Occipital lobe (tissue), 2 donors: ENCODE results near the gene AP5Z1. TPM values are rescaled to one million over a fixed set of nuclear protein-coding genes. Genes with fewer than 3 reads are reported as not detected.

Experiments used
- DNase-seq: peaks from one replicate; lab custom pipeline; 2025; lab: John Stamatoyannopoulos, UW
- total RNA-seq: library from RNA; depleted of rRNA; stranded (reverse); fragments of >200 nt; gene quantifications from one replicate; pipeline ENCODE4 v1.2.3, GENCODE V29; 2014

Gene AP5Z1
- total RNA-seq, 1 donor from 2014 or later, result 14.7 TPM

DNA sequence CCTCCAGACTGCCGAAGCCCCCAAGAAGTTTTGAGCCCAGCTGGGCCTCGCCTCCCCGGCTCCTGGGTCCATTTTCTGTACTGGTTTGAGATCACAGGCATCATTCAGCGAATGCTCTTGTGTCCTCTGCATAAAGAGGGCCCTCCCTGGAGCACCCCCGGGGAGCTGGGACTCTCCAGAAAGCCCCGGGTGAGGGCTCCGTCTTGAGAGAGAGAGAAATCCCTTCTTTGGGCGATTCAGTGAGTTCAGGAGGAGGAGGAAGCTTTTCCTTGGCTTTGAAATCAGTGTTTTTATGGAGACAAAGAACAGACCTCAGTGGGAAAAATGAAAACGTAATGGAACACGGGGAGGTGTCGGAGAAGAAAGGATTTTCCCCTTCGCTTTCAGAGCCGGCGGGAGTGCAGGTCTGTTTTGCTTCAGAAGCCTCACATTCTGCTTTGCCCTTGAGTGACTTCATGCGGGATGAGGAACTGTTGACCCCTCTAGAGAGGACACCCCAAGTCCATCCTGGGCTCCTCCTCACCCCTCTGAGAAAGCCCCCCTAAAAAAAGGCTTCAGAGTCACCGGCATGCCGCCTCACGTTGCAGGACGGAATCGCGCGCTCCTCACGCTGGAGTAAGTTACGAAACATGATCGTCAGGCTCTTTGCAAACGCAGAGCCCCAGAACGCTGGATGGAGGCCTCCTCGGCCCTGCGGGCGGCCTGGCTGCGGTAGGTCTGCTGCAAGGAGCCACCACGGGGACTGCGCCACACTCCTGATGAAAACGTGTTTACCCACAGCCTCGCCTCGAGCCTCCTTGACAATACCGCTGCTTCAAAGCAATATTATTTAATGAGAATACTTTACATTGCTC, 8.5 kb upstream of the AP5Z1 start:
- no peak for DNase-seq

DNA sequence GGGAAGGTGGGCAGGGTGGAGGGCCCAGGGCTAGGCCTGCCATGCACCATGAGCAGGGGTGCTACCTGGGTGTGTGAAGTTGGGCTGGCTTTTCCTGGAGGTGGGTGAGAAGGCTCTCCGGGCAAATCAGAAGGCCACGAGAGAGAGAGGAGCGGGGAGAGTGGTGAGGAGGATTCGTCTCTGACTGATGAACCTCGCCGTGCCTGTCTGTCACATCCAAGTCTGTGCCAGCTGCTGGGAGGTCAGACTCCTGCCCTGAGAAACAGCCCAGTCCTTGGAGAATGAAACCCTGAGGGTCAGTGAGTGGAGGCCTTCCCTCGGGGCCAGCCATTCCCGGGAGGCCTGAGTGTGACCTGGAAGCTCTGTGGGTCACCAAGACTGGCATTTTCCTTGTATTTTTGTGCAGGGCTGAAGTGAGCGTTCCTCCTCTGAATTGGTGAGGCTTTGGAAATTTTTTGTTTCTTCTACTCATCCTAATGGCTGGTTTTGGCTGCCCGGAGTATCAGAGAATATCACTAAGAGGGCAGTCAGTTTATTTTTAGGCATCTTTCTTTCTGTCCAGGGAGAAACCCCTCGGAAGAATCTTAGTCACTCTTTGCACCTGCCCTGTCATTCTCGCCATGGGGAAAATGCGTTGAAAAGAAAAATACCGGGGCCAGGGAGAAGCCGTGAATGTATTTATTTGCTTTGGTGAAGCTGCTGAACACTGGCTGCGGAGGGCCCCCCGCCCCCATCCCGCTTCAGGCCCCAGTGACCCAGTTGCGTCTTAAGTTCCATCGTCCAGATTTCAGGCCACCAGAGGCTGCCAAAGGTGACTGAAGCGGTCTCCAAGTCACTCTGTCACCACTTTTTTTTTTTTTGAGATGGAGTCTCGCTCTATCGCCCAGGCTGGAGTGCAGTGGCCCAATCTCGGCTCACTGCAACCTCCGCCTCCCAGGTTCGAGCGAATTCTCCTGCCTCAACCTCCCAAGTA, 6.5 kb upstream of the AP5Z1 start:
- DNase-seq, result no peak

DNA sequence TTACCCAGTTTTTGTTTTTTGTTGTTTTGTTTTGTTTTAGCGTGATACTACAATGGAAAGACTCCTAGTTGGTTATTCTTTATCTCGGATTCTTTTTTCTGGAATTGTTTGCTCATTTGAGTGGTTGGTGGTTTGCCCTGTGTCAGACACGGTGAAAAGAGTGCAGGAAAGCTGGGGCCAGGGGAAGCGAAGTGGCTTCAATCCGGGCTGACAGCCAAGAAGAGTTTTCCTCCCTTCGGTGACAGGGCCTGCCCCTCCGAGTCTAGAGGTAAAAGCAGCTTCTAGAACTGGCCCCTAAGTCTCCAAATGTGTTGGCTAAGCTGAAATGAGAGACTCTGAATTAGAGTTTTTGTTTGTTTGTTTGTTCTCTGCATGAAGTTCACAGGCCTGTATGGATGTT, 5.7 kb upstream of the AP5Z1 start:
- no peak for DNase-seq

DNA sequence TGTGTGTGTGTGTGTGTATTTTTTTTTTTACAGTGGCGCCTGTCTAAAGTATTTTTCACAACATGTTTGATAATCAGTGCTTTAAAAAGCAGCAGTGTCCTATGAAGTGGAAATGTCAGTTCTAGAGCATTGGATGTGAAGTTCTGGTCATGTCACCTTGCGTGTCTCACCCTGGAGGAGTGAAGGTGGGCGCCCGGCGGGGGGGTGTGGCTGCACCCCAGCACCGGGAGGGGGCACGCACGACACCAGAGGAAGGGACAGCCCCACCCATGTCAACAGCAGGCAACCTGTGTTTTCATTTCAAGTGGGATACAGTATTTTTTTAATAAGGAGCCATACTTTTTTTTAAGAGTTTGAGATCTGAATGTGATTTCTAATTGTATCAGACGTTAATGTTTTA, 4.5 kb upstream of the AP5Z1 start:
- DNase-seq, result no peak

DNA sequence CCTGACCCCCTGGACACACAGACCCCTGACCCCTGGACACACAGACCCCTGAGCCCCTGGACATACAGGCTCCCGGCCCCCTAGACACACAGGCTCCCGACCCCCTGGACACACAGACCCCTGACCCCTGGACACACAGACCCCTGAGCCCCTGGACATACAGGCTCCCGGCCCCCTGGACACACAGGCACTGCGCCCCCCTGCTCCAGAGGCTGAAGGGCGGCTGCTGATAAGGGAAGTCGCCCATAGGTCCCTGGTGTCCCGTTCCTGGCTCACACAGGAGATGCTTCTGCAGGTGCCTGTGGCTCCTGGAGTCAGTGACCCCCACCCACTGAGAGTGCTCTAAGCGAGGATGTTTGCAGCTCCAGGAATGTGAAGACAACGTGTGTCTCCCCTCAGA, 3.7 kb upstream of the AP5Z1 start:
- no peak for DNase-seq

DNA sequence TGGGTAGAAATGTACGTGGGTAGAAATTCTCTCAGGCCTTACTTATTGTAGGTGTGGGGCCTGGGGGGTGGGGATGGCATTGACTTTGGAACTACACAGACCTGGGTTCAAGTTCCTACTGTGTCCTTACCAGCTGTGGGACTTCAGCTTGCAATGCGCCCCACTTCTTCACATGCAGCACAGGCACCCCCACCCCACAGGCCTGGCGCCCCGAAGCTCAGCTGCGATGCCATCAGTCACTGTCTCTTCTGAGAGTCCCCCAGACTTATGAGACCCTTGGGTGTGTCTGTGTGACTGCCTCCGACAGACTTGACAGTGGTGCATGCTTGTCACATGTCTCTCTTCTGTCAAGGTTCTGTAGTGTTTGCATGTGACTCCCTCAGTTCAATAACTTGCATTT, 3.1 kb upstream of the AP5Z1 start:
- DNase-seq, result no peak

DNA sequence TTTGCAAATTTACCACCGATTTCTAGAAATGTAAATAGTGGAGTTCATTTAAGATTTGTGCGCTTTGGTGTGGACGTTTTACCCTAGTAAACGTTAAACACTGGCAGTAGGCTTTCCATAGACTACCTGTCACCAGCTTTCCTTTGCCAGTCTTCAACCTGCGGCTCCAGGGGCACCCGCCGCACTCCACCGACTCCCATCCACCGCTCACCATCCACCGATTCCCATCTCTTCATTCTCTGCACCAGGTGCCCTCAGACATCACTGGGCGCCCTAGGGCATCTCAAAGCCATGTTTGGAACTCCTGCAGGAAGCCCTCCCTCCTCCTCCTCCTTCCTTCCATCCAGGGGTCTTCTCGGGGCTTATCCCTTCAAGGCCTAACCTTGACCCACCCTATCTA, 1.4 kb upstream of the AP5Z1 start:
- DNase-seq, result no peak

DNA sequence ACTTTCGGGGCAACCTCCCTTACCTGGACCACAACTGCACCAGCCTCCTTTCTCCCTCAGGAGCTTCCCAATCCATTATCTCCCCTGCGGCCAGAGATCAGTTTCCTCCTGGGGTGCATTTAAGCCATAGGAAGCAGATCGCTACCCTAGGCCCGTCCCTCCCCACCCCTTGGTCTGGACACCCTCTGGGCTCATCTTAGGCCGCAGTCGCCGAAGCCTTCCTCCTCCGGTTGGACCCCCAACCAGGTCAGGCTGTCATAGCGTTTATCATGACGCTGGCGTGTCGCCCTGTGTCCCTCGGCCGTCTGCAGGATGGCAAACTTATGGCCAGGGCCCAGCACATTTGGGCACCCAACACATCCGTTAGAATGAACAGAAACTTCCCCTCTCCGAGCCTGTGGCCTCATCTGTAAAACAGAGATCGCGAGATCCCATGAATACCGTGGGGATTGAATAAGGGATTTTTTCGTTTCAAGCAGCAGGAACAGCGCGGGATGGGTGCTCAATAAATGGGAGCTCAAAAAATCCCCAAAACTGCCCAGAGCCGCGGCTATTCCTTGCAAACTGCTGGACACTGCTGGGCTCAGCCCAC, 669 bp upstream of the AP5Z1 start:
- DNase-seq, result no peak

DNA sequence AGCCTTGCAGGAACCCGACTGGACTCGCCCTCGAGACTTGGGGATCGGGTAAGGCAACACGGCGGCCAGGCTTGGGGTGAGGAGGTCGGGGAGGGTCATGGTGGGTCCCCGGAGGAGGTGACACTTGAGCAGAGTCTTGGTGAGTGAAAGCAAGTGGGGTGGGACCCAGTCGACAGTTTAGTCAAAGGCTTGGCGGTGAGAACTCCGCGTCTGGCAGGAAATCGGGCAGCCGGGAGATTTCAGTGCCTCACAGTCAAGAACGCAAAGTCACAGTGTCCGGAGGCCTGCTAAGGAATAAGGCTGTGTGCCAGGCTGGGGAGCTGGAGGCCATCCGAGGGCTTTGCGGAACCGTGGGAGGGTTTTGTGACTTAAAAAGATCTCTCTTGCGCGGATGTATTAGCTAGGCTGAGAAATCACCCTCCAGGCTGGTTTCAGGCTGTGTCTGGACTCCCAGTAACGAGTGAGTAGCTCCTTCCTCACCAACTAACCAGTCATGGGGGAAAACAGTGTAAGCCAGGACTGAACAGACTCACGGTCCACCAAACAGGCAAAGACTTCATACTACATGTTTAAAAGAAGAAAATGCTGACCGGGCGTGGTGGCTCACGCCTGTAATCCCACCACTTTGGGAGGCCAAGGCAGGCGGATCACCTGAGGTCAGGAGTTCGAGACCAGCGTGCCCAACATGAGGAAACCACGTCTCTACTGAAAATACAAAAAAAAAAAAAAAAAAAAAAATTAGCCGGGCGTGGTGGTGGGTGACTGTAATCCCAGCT, 613 bp downstream of the AP5Z1 start:
- DNase-seq, result no peak

DNA sequence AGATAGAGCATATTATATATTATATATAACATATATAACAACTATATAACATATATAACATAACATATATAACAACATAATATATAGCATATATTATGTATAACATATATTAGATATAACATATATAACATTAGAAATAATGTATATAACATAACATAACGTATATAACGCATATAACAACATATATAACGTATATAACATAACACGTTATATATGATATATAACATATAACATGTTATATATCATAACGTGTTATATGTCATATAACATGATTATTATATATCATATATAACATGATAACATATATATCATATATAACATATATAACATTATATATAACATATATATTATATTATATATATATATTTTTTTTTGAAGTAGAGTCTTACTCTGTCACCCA, 3.7 kb downstream of the AP5Z1 start:
- no peak for DNase-seq

DNA sequence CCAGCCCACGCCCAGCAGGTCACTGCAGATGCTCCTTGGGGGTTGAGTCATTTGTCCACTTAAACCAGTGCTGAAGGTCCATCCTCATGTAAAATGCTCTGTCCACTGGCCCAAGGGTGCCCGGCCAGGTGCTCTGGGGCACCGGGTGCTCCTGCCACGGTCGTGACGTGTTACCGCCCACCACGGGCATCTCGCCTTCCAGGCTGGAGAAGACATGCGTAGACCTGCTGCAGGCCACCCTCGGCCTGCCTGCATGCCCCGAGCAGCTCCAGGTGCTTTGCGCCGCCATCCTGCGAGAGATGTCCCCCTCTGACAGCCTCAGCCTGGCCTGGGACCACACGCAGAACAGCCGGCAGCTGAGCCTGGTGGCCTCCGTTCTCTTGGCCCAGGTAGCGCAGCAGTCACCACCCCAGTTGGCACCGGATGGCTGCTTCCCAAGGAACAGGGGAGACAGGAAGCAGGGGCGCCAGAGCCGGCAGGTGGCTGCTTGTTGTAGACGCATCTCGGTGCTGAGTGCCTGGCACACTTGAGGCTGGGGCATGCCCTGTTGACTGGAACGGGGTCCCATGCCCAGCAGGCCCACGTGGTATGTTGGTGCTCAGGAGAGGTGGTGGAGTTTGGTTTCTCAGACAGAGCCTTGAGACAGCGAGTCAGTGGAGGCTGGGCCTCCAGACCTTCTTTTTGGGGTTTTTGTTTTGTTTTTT, 6.1 kb downstream of the AP5Z1 start:
- no peak for DNase-seq

DNA sequence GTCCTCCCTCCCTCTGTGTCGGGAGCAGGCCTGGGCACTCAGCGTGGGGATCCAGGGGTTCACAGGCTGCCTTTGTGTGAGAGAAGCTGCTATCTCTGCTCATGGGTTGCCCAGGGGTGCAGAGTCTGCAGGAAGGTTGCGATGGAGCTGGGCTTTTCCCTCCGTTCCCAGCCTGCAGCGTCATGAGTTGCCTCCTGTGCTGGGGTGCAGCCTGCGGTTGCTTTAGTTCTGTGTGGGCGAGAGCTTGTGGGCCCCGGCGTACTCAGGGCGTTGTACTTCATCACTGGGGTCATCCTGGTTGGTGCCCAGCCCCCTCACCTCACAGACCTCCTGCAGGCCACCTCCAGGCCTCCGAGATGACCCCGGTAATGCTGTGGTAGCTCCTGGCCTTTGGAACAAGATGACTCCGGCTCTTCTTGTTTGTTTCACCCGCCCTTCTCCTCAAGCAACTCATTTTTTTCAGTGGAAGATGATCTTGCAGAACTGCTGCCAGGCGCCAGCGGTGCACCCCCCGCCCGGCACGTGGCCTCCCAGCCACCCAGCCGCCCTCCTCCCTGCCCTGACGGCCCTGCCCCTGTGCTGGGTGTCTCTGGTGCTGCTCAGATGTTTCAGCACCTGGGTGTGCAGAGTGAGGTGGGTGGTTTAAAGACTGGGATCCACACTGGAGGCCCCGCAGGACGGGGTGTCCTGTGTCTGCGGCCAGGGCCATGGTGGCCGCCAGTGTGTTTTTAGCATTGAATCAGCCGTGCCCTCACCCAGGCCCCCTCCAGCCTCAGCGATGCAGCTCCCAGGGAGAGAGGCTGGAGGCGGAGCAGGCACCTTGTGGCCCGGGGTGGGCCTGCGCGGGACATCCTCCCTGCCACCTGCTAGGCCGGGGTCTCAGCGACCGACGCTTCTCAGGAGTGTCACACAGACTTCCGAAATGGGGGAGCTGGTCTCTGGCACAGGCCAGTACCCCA, 7.2 kb downstream of the AP5Z1 start:
- no peak for DNase-seq

DNA sequence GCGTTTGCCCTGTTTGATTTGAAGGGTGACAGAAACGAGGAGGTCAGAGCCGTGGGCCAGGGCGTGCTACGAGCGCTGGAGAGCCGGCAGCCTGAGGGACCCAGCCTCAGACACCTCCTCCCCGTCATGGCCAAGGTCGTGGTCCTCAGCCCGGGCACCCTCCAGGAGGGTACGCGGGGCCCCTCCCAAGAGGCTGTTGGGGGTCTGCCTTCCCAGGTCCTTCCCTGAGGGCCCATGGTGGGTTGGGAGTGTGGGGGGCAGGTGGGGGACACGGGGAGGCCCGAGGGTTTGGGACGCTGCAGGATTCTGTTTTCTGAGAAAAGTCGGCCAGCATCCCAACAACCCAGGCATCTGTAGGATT, 7.8 kb downstream of the AP5Z1 start:
- no peak for DNase-seq

DNA sequence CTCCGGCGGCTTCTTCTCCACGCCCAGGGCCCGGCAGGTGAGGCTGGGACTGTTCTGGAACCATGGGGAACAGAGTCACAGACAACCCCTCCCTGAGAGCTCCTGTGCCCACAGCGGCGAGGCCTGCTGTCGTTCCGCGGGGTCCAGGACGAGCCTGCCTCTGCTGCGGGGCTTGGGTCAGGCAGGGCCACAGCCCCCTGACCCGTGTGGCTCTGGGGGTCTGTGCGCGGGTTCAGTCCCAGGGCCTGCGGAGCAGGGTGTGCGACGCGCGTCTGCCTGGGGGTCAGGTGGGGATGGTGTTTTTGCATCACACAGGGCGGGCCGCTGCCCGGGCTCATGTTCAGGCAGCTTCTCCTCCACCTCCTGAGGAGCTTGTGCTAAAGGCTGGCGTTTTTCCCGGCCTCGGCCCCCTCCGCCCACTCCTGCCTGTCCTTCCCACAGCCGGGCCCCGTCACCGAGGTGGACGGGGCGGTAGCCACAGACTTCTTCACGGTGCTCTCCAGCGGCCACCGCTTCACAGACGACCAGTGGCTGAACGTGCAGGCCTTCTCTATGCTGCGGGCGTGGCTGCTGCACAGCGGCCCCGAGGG, 8.4 kb downstream of the AP5Z1 start:
- no peak for DNase-seq

DNA sequence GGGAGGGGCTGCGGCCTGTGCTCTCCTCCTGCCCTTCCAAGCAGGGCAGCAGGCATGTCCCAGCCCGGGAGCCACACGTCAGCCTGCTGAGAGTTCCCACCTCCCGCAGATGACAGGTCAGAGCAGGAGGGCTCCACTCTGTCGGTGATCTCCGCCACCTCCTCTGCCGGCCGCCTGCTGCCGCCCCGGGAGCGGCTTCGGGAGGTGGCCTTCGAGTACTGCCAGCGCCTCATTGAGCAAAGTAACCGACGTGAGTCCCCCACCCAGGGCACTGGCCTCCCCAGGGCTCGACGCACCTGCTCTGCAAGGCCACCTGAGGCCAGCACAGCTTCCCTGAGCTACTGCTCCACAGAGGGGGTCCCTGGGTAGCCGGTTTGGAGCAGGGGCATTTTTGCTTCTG, 9.4 kb downstream of the AP5Z1 start:
- no peak for DNase-seq

DNA sequence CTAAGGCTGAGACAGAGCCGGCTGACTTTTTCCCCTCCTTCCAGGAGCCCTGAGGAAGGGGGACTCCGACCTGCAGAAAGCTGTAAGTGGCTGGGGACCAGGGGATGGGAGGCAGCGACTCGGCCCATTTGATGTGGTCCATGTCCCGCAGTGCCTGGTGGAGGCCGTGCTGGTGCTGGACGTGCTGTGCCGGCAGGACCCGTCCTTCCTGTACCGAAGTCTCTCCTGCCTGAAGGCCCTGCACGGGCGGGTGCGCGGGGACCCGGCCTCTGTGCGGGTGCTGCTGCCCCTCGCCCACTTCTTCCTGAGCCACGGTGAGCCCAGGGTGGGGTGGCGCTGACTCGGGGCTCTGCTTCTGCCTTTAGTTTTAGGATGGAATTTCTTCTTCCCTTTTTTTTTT, 9.9 kb downstream of the AP5Z1 start:
- DNase-seq, result no peak

DNA sequence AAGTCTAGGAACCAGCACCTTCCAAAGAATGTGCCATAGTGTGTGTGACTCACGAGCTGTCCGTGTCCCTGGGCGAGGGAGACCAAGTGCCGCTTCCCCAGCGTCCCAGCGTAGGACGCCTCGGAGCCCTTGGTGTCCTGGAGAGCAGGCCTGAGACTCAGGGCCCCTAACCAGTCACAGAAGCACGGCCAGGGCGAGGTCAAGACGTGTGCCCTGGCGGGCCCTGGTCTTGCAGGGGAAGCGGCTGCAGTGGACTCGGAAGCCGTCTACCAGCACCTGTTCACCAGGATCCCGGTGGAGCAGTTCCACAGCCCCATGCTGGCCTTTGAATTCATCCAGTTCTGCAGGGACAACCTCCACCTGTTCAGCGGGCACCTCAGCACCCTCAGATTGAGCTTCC, 10.6 kb downstream of the AP5Z1 start:
- no peak for DNase-seq

DNA sequence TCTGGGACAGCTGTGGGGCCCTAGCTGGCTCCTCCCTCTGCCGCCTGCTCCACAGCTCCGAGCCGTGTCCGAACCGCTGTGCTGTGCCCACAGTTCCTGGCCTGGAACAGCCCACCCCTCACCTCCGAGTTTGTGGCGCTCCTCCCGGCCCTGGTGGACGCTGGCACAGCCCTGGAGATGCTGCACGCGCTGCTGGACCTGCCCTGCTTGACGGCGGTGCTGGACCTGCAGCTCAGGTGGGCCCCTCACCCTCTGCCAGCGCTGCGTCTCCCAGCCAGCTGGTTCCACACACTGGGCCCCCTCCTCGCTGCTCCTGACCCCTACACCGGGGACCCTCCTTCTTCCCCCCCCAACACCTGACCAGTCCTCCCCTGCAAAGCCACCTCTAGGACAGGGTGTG, 12.1 kb downstream of the AP5Z1 start:
- DNase-seq, result no peak

DNA sequence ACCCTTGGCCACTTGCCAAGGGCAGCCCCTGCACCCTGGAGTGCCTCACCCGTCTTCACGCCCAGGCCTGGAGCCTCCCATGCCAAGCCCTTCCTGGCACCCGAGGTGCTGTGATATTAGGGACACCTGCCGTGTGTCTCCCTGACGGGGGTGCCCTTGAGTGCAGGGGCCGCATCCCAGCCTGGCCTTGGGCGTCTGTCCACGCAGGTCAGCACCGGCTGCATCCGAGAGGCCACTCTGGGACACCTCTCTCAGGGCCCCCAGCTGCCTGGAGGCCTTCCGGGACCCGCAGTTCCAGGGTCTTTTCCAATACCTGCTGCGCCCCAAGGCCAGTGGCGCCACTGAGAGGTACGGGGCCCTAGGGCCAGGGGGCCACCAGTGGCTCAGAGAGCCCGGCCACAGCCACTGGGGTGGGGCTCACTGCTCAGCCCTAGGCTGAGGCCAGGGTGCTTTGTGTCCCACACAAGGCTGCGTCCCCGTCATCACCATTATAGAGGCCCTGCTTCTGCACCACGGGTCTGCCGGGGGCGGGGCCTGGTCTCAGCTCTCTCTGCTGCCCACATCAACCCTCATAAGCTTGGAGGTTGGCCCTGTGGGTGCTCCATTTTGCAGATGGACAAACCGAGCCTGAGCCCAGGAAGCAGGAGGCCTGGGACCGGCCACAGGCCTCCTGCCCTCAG, 12.7 kb downstream of the AP5Z1 start:
- DNase-seq, result no peak
